ENCODE data around the gene MIPOL1. TPM values are rescaled to one million over a fixed set of nuclear protein-coding genes. Genes with fewer than 3 reads are reported as not detected.

The MIPOL1 gene
- total RNA-seq, 1 donor from 2014 or later, result 14.6 TPM

DNA sequence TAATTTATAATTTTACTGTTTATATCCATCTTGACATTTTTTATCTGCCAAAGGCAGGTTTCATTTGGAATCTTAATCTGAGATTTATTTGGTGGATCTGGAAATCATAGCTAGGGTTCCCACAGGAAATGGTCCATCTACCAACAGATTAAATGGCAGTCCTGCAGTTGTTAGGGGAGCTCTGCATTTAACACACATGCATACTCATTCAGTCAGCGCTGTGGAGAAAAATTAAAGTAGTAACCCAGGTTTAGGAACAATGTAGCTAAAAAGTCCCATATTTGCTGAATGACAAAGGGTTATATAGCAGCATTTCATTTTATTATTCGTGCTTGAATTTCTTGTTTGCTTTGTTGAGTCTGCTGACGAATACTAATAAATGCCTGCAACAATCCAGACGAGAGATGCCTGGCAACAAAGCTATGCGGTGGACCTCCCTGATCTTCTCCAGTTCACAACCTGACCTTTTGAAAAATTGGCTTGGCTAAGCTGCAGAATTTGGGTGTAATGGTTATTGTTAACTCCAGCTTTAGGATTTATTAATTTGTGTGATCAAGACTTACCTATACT is 59.8 kb downstream of the MIPOL1 start:
- TF ChIP-seq, protein P1, sequence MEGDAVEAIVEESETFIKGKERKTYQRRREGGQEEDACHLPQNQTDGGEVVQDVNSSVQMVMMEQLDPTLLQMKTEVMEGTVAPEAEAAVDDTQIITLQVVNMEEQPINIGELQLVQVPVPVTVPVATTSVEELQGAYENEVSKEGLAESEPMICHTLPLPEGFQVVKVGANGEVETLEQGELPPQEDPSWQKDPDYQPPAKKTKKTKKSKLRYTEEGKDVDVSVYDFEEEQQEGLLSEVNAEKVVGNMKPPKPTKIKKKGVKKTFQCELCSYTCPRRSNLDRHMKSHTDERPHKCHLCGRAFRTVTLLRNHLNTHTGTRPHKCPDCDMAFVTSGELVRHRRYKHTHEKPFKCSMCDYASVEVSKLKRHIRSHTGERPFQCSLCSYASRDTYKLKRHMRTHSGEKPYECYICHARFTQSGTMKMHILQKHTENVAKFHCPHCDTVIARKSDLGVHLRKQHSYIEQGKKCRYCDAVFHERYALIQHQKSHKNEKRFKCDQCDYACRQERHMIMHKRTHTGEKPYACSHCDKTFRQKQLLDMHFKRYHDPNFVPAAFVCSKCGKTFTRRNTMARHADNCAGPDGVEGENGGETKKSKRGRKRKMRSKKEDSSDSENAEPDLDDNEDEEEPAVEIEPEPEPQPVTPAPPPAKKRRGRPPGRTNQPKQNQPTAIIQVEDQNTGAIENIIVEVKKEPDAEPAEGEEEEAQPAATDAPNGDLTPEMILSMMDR (IDR thresholded peaks at IDR 0.05), result no peak
- Mint-ChIP-seq H3K27ac (ENCODE audit: unreplicated experiment) (no peak overlapping the region), H3K36me3 (ENCODE audit: unreplicated experiment) (no peaks in the 10 kb centered on the region), H3K9me3 (ENCODE audit: unreplicated experiment) (no peaks in the 10 kb centered on the region), H3K4me3 (ENCODE audit: unreplicated experiment) (no peak overlapping the region), H3K27me3 (ENCODE audit: unreplicated experiment) (no peaks in the 10 kb centered on the region), H3K4me1 (ENCODE audit: unreplicated experiment) (peaks cover 7% of the 10 kb centered on the region)
- DNase-seq (ENCODE audit: extremely low spot score, unreplicated experiment), result no peak

DNA sequence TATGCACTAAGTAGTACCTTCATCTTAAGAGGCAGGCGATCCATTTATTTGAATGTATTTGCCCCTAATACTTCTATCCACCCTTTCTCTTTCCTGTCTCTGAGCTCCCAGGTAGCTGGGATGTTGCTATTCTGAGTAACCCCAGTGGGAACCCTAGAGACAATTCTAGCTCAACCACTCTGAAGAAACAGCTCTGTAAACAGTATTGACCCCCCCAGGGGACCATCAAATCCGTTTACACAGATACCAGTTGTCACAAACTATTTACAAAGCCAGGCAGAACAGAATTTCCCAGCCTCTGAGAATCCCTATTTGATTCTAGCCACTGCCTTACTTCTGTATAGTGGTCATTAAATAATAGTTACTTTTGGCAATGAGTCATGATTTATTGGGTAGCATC is 64.9 kb downstream of the MIPOL1 start:
- no peaks in the 10 kb centered on the region for H3K4me1 Mint-ChIP-seq (ENCODE audit: unreplicated experiment)
- no peak overlapping the region for H3K4me3 Mint-ChIP-seq (ENCODE audit: unreplicated experiment)
- H3K9me3 Mint-ChIP-seq (ENCODE audit: unreplicated experiment), result peaks cover 3% of the 10 kb centered on the region
- H3K36me3 Mint-ChIP-seq (ENCODE audit: unreplicated experiment), result peaks cover 5% of the 10 kb centered on the region
- no peak for DNase-seq (ENCODE audit: extremely low spot score, unreplicated experiment)
- H3K27me3 Mint-ChIP-seq (ENCODE audit: unreplicated experiment), result no peaks in the 10 kb centered on the region
- TF ChIP-seq, protein P1 (IDR thresholded peaks at IDR 0.05), result no peak
- H3K27ac Mint-ChIP-seq (ENCODE audit: unreplicated experiment), result no peak overlapping the region

DNA sequence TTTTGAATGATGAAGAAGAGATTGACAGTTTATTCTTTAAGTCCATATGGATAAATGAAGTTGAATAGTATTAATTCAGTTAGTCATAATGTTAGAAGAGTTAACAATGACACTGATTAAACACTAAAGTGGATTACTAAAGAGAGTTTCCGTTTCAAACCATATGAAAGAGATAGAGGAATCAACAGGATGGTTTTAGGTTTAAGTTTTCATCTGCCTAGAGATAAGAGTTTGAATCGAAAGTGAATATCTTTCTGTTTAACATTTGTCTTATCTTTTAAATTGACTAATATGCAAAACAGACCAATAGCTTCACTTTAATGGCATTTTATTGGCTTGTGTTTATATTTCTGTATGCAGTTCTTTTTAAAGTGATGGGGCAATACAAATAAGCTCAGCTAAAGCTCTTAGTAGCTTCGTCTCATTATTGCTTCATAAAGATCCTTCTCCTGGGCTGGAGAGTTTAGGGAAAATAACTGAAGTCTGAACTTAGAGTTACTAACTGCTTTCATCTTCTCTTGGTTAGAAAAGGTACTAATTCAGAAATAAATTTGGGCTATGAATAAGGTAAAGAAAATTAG is 66.0 kb downstream of the MIPOL1 start:
- Mint-ChIP-seq H3K27me3 (ENCODE audit: unreplicated experiment) (no peaks in the 10 kb centered on the region), H3K4me3 (ENCODE audit: unreplicated experiment) (no peak overlapping the region), H3K9me3 (ENCODE audit: unreplicated experiment) (peaks cover 3% of the 10 kb centered on the region), H3K36me3 (ENCODE audit: unreplicated experiment) (peaks cover 5% of the 10 kb centered on the region), H3K27ac (ENCODE audit: unreplicated experiment) (no peak overlapping the region), H3K4me1 (ENCODE audit: unreplicated experiment) (no peaks in the 10 kb centered on the region)
- DNase-seq (ENCODE audit: extremely low spot score, unreplicated experiment), result no peak
- TF ChIP-seq, protein P1 (IDR thresholded peaks at IDR 0.05), result no peak

DNA sequence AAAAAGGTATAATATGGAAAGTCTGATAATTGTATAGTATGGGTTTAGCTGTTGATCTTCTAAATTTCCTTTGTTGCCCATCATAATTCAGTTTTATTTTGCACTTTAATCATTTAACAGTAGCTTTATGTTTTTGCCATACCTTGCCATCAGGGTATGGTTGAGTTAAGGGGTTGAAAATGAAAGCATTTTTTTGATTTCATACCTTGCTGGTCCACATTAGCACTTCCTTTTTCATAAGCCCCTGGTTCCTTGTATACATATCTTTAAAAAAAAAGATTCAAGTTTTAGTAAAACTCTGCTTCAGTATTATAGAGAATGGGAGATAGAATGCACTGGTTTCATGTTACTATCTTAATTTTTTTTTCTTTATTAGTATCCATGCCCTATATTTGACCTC is 71.1 kb downstream of the MIPOL1 start:
- peaks cover 3% of the 10 kb centered on the region for H3K9me3 Mint-ChIP-seq (ENCODE audit: unreplicated experiment)
- peaks cover 10% of the 10 kb centered on the region for H3K36me3 Mint-ChIP-seq (ENCODE audit: unreplicated experiment)
- no peaks in the 10 kb centered on the region for H3K27me3 Mint-ChIP-seq (ENCODE audit: unreplicated experiment)
- no peaks in the 10 kb centered on the region for H3K4me1 Mint-ChIP-seq (ENCODE audit: unreplicated experiment)
- H3K27ac Mint-ChIP-seq (ENCODE audit: unreplicated experiment), result no peak overlapping the region
- no peak for DNase-seq (ENCODE audit: extremely low spot score, unreplicated experiment)
- H3K4me3 Mint-ChIP-seq (ENCODE audit: unreplicated experiment), result no peak overlapping the region
- TF ChIP-seq, protein P1 (IDR thresholded peaks at IDR 0.05), result no peak

DNA sequence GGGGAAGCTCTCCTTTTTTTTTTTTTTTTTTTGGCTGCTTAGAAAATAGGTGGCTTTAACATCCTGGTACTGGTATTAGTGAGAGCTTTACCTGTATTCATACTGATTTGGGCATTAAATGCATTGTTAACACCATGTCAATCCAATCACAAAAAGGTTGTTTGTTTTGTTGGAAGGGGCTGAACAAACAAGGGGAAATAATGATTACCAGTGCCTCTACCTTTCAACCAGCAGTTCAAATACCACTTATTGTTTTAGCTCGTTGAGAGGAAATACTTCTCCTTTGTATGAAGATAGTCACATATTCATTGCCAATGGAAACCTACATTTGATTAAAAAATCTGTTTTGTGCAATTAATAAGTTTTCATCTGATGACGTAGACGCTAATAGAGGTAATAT is 72.9 kb downstream of the MIPOL1 start:
- Mint-ChIP-seq H3K4me3 (ENCODE audit: unreplicated experiment) (no peak overlapping the region), H3K4me1 (ENCODE audit: unreplicated experiment) (no peaks in the 10 kb centered on the region), H3K36me3 (ENCODE audit: unreplicated experiment) (peaks cover 9% of the 10 kb centered on the region), H3K27ac (ENCODE audit: unreplicated experiment) (no peak overlapping the region), H3K27me3 (ENCODE audit: unreplicated experiment) (no peaks in the 10 kb centered on the region), H3K9me3 (ENCODE audit: unreplicated experiment) (peaks cover 3% of the 10 kb centered on the region)
- DNase-seq (ENCODE audit: extremely low spot score, unreplicated experiment), result no peak
- TF ChIP-seq, protein P1 (IDR thresholded peaks at IDR 0.05), result no peak

All from osteocyte (in vitro differentiated cells).